ENCODE data around the gene CEMIP.

DNA sequence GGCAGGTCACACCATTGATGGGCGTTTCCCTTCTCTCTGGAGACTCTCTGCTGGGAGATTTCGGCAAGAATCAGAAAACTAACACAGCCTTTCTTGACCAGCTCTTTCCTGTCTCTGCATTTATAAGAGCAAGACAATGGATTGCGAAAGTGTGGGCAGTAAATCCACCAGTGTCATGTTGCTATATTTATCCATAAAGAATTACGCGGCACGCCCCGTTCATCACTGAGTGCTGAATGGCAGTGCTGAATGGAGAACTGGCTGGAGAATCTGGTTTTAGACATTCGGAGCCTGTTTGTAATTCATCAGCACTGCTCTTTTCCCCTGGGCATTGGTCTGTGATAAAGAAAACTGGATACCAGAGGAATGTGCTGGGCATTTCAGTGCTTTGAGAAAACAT is 2.0 kb upstream of the CEMIP start:
- TF ChIP-seq, protein P1, sequence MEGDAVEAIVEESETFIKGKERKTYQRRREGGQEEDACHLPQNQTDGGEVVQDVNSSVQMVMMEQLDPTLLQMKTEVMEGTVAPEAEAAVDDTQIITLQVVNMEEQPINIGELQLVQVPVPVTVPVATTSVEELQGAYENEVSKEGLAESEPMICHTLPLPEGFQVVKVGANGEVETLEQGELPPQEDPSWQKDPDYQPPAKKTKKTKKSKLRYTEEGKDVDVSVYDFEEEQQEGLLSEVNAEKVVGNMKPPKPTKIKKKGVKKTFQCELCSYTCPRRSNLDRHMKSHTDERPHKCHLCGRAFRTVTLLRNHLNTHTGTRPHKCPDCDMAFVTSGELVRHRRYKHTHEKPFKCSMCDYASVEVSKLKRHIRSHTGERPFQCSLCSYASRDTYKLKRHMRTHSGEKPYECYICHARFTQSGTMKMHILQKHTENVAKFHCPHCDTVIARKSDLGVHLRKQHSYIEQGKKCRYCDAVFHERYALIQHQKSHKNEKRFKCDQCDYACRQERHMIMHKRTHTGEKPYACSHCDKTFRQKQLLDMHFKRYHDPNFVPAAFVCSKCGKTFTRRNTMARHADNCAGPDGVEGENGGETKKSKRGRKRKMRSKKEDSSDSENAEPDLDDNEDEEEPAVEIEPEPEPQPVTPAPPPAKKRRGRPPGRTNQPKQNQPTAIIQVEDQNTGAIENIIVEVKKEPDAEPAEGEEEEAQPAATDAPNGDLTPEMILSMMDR (conservative IDR thresholded peaks at IDR 0.05; ENCODE audit: low read length) = no peak
- TF ChIP-seq EZH2phosphoT487 (IDR thresholded peaks at IDR 0.05; ENCODE audit: borderline replicate concordance, low read depth, low read length) = no peak

Measured in OCI-LY7 (cell line).